AG09319 (cell line): ENCODE results near the gene NDFIP2.
"Not testable (repeated sequence)": the region's sequence is repeated elsewhere in the genome, so short reads cannot be mapped to it uniquely, and the experiment has no call there.

ENCODE experiments used
- DNase-seq: peaks from one replicate; pipeline ENCODE4 v3.0.0-alpha.2; 2010; ENCODE audit warnings: low read depth; ENCODE audit errors: extremely low read depth
- TF ChIP-seq, protein P1 (sequence below): IDR thresholded peaks from 2 replicates; pipeline ENCODE4 v1.5.1; 2011; ENCODE audit warnings: low read depth, mild to moderate bottlenecking, inconsistent platforms, low read length, moderate library complexity

Gene NDFIP2

DNA sequence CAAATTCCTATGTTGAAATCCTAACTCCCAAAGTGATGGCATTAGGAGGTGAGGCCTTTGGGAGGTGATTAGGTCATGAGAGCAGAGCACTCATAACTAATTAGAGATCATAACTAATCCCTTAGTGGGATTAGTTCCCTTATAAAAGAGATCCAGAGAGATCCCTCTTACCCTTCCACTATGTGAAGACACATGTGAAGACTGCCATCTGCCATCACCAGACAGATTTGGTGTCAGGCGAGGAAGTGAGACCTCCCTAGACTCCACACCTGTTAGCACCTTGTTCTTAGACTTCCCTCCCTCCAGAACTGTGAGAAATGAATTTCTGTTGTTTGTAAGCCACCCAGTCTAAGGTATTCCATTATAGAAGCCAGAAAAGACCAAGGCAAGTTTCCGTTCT is 112.2 kb downstream of the NDFIP2 start:
- TF ChIP-seq, protein P1, sequence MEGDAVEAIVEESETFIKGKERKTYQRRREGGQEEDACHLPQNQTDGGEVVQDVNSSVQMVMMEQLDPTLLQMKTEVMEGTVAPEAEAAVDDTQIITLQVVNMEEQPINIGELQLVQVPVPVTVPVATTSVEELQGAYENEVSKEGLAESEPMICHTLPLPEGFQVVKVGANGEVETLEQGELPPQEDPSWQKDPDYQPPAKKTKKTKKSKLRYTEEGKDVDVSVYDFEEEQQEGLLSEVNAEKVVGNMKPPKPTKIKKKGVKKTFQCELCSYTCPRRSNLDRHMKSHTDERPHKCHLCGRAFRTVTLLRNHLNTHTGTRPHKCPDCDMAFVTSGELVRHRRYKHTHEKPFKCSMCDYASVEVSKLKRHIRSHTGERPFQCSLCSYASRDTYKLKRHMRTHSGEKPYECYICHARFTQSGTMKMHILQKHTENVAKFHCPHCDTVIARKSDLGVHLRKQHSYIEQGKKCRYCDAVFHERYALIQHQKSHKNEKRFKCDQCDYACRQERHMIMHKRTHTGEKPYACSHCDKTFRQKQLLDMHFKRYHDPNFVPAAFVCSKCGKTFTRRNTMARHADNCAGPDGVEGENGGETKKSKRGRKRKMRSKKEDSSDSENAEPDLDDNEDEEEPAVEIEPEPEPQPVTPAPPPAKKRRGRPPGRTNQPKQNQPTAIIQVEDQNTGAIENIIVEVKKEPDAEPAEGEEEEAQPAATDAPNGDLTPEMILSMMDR = no peak
- no peak for DNase-seq

GRCh38 chr13:79593641-79594275 is 112.8 kb downstream of the NDFIP2 start:
- DNase-seq = no peak
- TF ChIP-seq, protein P1 = no peak

GRCh38 chr13:79600146-79600545 is 119.2 kb downstream of the NDFIP2 start:
- DNase-seq = not testable (repeated sequence)

DNA sequence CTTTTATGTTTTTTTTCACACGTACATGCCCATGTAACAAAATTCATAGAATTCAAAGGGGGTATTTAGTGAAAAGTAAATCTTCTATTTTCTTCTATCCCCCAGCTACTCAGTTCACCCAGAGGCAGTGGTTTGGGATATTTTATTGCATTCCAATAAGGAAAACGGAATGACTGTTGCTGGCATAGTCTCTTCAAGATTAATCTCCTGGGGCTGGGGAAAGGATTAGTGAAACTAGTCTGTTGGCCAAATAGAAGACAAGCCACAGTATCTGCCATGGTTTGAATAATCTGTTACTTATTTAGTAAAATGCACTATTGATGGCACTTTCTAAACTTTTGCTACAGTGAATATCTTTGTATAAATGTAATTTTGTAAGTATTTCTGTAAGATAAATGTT is 122.0 kb downstream of the NDFIP2 start:
- TF ChIP-seq, protein P1 = no peak
- DNase-seq = no peak

GRCh38 chr13:79604752-79605151 is 123.8 kb downstream of the NDFIP2 start:
- TF ChIP-seq, protein P1 = no peak
- no peak for DNase-seq
